Limb (tissue), 2 donors: Measurements from ENCODE around the gene KCNMA1.

ENCODE experiments used
- DNase-seq, 2 donors: peaks; one replicate each; pipeline ENCODE4 v3.0.0-alpha.2; 2016; ENCODE audit errors: extremely low spot score in 2 of 2

Gene KCNMA1

GRCh38 chr10:77091597-77092165, 545.9 kb downstream of the KCNMA1 start:
- no peak for DNase-seq

- DNase-seq: no peak
These were observed 546.9 kb downstream of the KCNMA1 start for GRCh38 chr10:77090381-77091356.

- DNase-seq: no peak
These were observed 550.2 kb downstream of the KCNMA1 start for GRCh38 chr10:77087366-77087765.

GRCh38 chr10:77086081-77086480, 551.5 kb downstream of the KCNMA1 start:
- no peak for DNase-seq

GRCh38 chr10:77085344-77085743, 552.3 kb downstream of the KCNMA1 start:
- DNase-seq: no peak

- DNase-seq: no peak
These were observed 553.0 kb downstream of the KCNMA1 start for GRCh38 chr10:77084431-77085144.

GRCh38 chr10:77082601-77083252, 554.9 kb downstream of the KCNMA1 start:
- no peak for DNase-seq

GRCh38 chr10:77081481-77081891, 556.1 kb downstream of the KCNMA1 start:
- no peak for DNase-seq

- no peak for DNase-seq
These were observed 557.1 kb downstream of the KCNMA1 start for GRCh38 chr10:77080361-77081027.

GRCh38 chr10:77079592-77080300, 557.9 kb downstream of the KCNMA1 start:
- DNase-seq: no peak

GRCh38 chr10:77077316-77077945, 560.2 kb downstream of the KCNMA1 start:
- no peak for DNase-seq

- no peak for DNase-seq
These were observed 561.7 kb downstream of the KCNMA1 start for GRCh38 chr10:77075926-77076325.

- no peak for DNase-seq
These were observed 563.4 kb downstream of the KCNMA1 start for GRCh38 chr10:77074104-77074624.

- no peak for DNase-seq
These were observed 564.0 kb downstream of the KCNMA1 start for GRCh38 chr10:77073663-77073960.

GRCh38 chr10:77072836-77073662, 564.6 kb downstream of the KCNMA1 start:
- peak in 1 of 2 donors; percentile 71 for DNase-seq

GRCh38 chr10:77072361-77072835, 565.2 kb downstream of the KCNMA1 start:
- no peak for DNase-seq

- no peak for DNase-seq
These were observed 565.7 kb downstream of the KCNMA1 start for GRCh38 chr10:77071956-77072355.

GRCh38 chr10:77071001-77071511, 566.6 kb downstream of the KCNMA1 start:
- DNase-seq: peak; percentile 38 to 78

GRCh38 chr10:77070346-77070745, 567.3 kb downstream of the KCNMA1 start:
- DNase-seq: no peak
